Neural progenitor cell (in vitro differentiated cells): Measurements from ENCODE around the gene SDK1. TPM values are rescaled to one million over a fixed set of nuclear protein-coding genes. Genes with fewer than 3 reads are reported as not detected.

Experiments
- DNase-seq: peaks from one replicate; pipeline ENCODE4 v3.0.0-alpha.2; 2016; ENCODE audit warnings: low spot score
- H2AFZ ChIP-seq: fragments of 200-600 bp; sonication (generic); replicated peaks from 2 replicates; pipeline ENCODE4 v1.6.1; 2016; ENCODE audit warnings: antibody characterized with exemption
- H3F3A ChIP-seq: fragments of 200-600 bp; sonication (generic); 2 replicates; pipeline ENCODE4 v1.6.1; 2016; ENCODE audit warnings: antibody characterized with exemption, low read depth
- H3K27ac ChIP-seq: fragments of 200-600 bp; sonication (generic); 2 replicates; pipeline ENCODE4 v1.5.1; 2016; ENCODE audit warnings: mild to moderate bottlenecking
- H3K27me3 ChIP-seq: fragments of 200-600 bp; sonication (generic); 2 replicates; pipeline ENCODE4 v1.6.1; 2016; ENCODE audit warnings: mild to moderate bottlenecking, moderate library complexity
- H3K36me3 ChIP-seq: fragments of 200-600 bp; sonication (generic); 2 replicates; pipeline ENCODE4 v1.5.1; 2016
- H3K4me1 ChIP-seq: fragments of 200-600 bp; sonication (generic); 2 replicates; pipeline ENCODE4 v1.6.1; 2016; ENCODE audit warnings: mixed run types
- H3K4me2 ChIP-seq: fragments of 200-600 bp; sonication (generic); 2 replicates; pipeline ENCODE4 v1.6.1; 2016
- H3K4me3 ChIP-seq: fragments of 200-600 bp; sonication (generic); 2 replicates; pipeline ENCODE4 v1.5.1; 2016
- H3K79me2 ChIP-seq: fragments of 200-600 bp; sonication (generic); 2 replicates; pipeline ENCODE4 v1.6.1; 2016; ENCODE audit warnings: low read depth
- H3K9ac ChIP-seq: fragments of 200-600 bp; sonication (generic); 2 replicates; pipeline ENCODE4 v1.6.1; 2016
- H3K9me3 ChIP-seq: fragments of 200-600 bp; sonication (generic); 2 replicates; pipeline ENCODE4 v1.5.1; 2016; ENCODE audit warnings: low read depth
- H4K20me1 ChIP-seq: fragments of 200-600 bp; sonication (generic); 2 replicates; pipeline ENCODE4 v1.6.1; 2016; ENCODE audit warnings: low read depth
- H3K27ac Mint-ChIP-seq: 3 replicates; pipeline ENCODE4 v1.8.0; 2021; ENCODE audit warnings: mixed read lengths
- H3K27me3 Mint-ChIP-seq: 2 replicates; pipeline ENCODE4 v1.8.0; 2022; ENCODE audit warnings: low read depth, mild to moderate bottlenecking, inconsistent platforms, moderate library complexity, mixed read lengths; ENCODE audit not compliant: insufficient read depth
- H3K36me3 Mint-ChIP-seq: 3 replicates; pipeline ENCODE4 v1.8.0; 2021; ENCODE audit warnings: mixed read lengths
- H3K4me1 Mint-ChIP-seq: 3 replicates; pipeline ENCODE4 v1.8.0; 2021; ENCODE audit warnings: mixed read lengths
- H3K4me3 Mint-ChIP-seq: 3 replicates; pipeline ENCODE4 v1.8.0; 2021; ENCODE audit warnings: mild to moderate bottlenecking, moderate library complexity, mixed read lengths
- H3K9me3 Mint-ChIP-seq: 3 replicates; pipeline ENCODE4 v1.8.0; 2020; ENCODE audit warnings: mixed read lengths
- EZH2 ChIP-seq: fragments of 200-600 bp; sonication (generic); IDR thresholded peaks from 2 replicates; pipeline ENCODE4 v1.6.1; 2017; ENCODE audit warnings: antibody characterized with exemption, mild to moderate bottlenecking, moderate library complexity
- EZH2phosphoT487 ChIP-seq: fragments of 200-600 bp; sonication (generic); IDR thresholded peaks from 2 replicates; pipeline ENCODE4 v1.6.1; 2017; ENCODE audit warnings: antibody characterized with exemption
- total RNA-seq: library from RNA; depleted of rRNA; stranded (reverse); fragments of >200 nt; gene quantifications from 2 replicates; pipeline ENCODE4 v1.2.3, GENCODE V29; 2015; ENCODE audit warnings: low replicate concordance
- TF ChIP-seq, protein P1 (sequence below): fragments of 200-600 bp; sonication (generic); IDR thresholded peaks from 2 replicates; pipeline ENCODE4 v1.5.1; 2017; ENCODE audit warnings: antibody characterized with exemption, mild to moderate bottlenecking

SDK1 gene
- total RNA-seq, 1 donor from 2014 or later, result 4.9 TPM

DNA sequence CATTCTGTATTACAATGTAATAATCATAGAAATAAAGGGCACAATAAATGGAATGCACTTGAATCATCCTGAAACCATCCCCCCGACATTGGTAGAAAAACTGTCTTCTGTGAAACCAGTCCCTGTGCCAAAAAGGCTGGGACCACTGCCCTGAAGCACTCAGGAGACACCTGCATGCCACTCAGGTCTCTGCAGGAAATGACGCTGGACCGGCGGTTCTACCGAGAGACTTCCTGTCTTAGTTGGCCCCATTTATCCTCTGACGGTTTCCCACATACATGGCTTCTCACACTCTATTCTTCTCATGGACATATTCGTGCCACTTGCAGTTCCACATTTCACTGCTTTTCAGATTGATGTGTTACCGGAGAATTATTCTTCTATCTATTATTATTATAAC, 617.5 kb downstream of the SDK1 start:
- H3K36me3 Mint-ChIP-seq, result peaks cover 10% of the 10 kb centered on the region
- no peaks in the 10 kb centered on the region for H3K4me1 ChIP-seq
- H3K4me3 ChIP-seq, result no peak overlapping the region

DNA sequence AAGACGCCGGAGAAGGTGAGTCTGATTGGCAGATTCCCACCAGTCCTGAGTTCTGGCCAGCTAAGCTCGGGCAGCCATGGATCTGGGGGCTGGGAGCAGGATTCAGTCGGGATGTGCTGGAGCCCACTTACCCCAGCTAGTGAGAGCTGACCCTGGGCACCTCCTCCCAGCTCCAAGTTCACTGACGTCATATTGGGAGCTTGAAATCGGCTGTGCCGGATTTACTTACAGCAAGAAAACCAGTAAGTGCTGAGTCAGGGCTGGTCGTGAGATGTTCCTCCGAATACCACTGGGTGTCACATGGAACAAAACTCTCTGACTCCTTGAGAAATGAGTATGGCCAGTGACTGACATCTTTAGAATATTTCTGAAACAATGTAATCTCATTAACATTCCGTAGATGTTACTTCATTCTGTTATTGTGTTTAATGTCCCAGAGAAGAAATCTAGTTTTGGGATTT, 621.2 kb downstream of the SDK1 start:
- TF ChIP-seq EZH2, result no peak
- TF ChIP-seq, protein P1, sequence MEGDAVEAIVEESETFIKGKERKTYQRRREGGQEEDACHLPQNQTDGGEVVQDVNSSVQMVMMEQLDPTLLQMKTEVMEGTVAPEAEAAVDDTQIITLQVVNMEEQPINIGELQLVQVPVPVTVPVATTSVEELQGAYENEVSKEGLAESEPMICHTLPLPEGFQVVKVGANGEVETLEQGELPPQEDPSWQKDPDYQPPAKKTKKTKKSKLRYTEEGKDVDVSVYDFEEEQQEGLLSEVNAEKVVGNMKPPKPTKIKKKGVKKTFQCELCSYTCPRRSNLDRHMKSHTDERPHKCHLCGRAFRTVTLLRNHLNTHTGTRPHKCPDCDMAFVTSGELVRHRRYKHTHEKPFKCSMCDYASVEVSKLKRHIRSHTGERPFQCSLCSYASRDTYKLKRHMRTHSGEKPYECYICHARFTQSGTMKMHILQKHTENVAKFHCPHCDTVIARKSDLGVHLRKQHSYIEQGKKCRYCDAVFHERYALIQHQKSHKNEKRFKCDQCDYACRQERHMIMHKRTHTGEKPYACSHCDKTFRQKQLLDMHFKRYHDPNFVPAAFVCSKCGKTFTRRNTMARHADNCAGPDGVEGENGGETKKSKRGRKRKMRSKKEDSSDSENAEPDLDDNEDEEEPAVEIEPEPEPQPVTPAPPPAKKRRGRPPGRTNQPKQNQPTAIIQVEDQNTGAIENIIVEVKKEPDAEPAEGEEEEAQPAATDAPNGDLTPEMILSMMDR, result peak; percentile 36
- H3K27ac Mint-ChIP-seq, result no peak overlapping the region
- Histone ChIP-seq H3K27me3 (no peaks in the 10 kb centered on the region), H3K4me2 (no peak overlapping the region), H2AFZ (no peak overlapping the region), H3K9me3 (no peaks in the 10 kb centered on the region), H3K27ac (no peak overlapping the region), H3F3A (no peaks in the 10 kb centered on the region), H3K4me1 (no peaks in the 10 kb centered on the region), H3K4me3 (no peak overlapping the region), H4K20me1 (no peaks in the 10 kb centered on the region), H3K9ac (no peak overlapping the region), H3K36me3 (no peaks in the 10 kb centered on the region), H3K79me2 (no peaks in the 10 kb centered on the region)
- no peak overlapping the region for H3K4me3 Mint-ChIP-seq
- peaks cover 4% of the 10 kb centered on the region for H3K27me3 Mint-ChIP-seq
- peaks cover 27% of the 10 kb centered on the region for H3K4me1 Mint-ChIP-seq
- peaks cover 11% of the 10 kb centered on the region for H3K9me3 Mint-ChIP-seq
- DNase-seq, result peak; percentile 43
- H3K36me3 Mint-ChIP-seq, result peaks cover 10% of the 10 kb centered on the region

More for the DNA sequence above, 617.5 kb downstream of the SDK1 start:
- H3K9me3 ChIP-seq, result no peaks in the 10 kb centered on the region
- no peak overlapping the region for H3K9ac ChIP-seq
- Mint-ChIP-seq H3K4me1 (peaks cover 15% of the 10 kb centered on the region), H3K27ac (no peak overlapping the region), H3K9me3 (peaks cover 13% of the 10 kb centered on the region), H3K27me3 (no peaks in the 10 kb centered on the region), H3K4me3 (no peak overlapping the region)
- no peak overlapping the region for H2AFZ ChIP-seq
- no peaks in the 10 kb centered on the region for H3K79me2 ChIP-seq
- H3K36me3 ChIP-seq, result no peaks in the 10 kb centered on the region
- TF ChIP-seq EZH2phosphoT487 (no peak), EZH2 (no peak)
- TF ChIP-seq, protein P1, result no peak
- no peaks in the 10 kb centered on the region for H4K20me1 ChIP-seq
- H3K27ac ChIP-seq, result no peak overlapping the region
- no peak overlapping the region for H3K4me2 ChIP-seq
- DNase-seq, result no peak
- no peaks in the 10 kb centered on the region for H3F3A ChIP-seq
- H3K27me3 ChIP-seq, result no peaks in the 10 kb centered on the region

DNA sequence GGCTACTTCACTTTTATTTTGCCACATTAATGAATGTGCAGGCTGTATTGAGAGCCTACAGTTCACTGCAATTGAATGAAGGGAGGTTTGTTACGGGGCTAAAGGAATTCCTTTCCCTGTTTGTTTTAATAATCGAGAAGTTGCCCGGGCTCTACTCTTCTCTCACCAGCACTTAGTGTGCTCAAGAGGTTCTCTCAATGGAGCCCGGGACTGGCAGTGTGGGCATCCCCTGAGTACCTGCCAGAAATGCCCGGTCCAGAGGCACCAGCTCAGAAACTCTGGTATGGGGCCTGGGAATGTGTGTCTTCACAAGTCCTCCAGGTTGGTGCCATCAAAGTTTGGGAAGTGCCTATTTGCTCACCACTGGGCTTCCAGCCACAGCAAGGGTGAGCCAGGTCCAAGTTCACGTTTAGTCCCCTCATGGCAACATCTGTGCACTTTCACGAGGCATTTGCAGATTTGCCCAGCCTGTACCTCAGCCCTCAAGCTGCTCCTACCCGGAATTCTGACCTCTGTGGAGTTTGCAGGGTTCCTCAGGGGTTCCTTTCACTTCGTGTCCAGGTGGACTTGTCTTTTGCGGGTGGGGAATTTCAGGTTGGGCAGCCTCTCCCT, 622.4 kb downstream of the SDK1 start:
- H3K79me2 ChIP-seq, result no peaks in the 10 kb centered on the region
- peaks cover 4% of the 10 kb centered on the region for H3K27me3 Mint-ChIP-seq
- peaks cover 27% of the 10 kb centered on the region for H3K4me1 Mint-ChIP-seq
- no peak for DNase-seq
- H3K36me3 ChIP-seq, result no peaks in the 10 kb centered on the region
- no peak overlapping the region for H2AFZ ChIP-seq
- peaks cover 10% of the 10 kb centered on the region for H3K36me3 Mint-ChIP-seq
- H3F3A ChIP-seq, result no peaks in the 10 kb centered on the region
- H3K4me1 ChIP-seq, result peaks cover 9% of the 10 kb centered on the region
- no peak overlapping the region for H3K4me2 ChIP-seq
- H3K9me3 ChIP-seq, result no peaks in the 10 kb centered on the region
- H3K27ac Mint-ChIP-seq, result no peak overlapping the region
- no peak overlapping the region for H3K27ac ChIP-seq
- no peak overlapping the region for H3K4me3 Mint-ChIP-seq
- H3K4me3 ChIP-seq, result no peak overlapping the region
- H4K20me1 ChIP-seq, result no peaks in the 10 kb centered on the region
- no peaks in the 10 kb centered on the region for H3K27me3 ChIP-seq
- peaks cover 11% of the 10 kb centered on the region for H3K9me3 Mint-ChIP-seq
- TF ChIP-seq EZH2, result no peak
- TF ChIP-seq, protein P1, result no peak
- TF ChIP-seq EZH2phosphoT487, result no peak
- no peak overlapping the region for H3K9ac ChIP-seq
